A673 (cell line): ENCODE results near the gene TNIP3.

Experiments used
- EZH2 ChIP-seq: fragments of 200-600 bp; sonication (generic); IDR thresholded peaks from 2 replicates; pipeline ENCODE4 v1.6.1; 2017; ENCODE audit warnings: borderline replicate concordance, low read depth, mild to moderate bottlenecking, mixed read lengths, antibody characterized with exemption, low read length; ENCODE audit not compliant: poor library complexity, severe bottlenecking
- TF ChIP-seq, protein P1 (sequence below): fragments of 300-800, 200-600 bp; sonication (generic); conservative IDR thresholded peaks from 2 replicates; pipeline ENCODE4 v1.5.1; 2017; ENCODE audit warnings: low read depth, mild to moderate bottlenecking, antibody characterized with exemption, low read length, moderate library complexity, mixed read lengths

DNA sequence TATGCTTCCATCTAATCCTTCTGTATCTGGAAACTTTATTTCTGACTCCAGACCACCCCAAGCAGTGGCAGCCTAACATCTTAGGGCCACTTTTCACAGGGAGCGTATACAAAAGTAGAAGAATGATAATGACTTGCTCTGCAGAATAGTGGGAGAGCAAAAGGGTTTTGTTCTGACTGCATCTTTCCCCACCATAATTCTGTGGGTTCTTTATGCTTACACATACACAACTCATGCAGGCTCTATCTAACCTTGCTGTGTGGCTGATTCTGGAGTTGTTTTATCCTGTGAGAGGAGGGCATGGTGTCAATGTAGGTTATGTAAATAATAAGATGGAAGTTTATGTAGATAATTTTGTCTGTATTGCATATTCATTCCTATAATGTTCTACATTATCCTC, 49.4 kb downstream of the TNIP3 start:
- TF ChIP-seq, protein P1, sequence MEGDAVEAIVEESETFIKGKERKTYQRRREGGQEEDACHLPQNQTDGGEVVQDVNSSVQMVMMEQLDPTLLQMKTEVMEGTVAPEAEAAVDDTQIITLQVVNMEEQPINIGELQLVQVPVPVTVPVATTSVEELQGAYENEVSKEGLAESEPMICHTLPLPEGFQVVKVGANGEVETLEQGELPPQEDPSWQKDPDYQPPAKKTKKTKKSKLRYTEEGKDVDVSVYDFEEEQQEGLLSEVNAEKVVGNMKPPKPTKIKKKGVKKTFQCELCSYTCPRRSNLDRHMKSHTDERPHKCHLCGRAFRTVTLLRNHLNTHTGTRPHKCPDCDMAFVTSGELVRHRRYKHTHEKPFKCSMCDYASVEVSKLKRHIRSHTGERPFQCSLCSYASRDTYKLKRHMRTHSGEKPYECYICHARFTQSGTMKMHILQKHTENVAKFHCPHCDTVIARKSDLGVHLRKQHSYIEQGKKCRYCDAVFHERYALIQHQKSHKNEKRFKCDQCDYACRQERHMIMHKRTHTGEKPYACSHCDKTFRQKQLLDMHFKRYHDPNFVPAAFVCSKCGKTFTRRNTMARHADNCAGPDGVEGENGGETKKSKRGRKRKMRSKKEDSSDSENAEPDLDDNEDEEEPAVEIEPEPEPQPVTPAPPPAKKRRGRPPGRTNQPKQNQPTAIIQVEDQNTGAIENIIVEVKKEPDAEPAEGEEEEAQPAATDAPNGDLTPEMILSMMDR = no peak
- no peak for TF ChIP-seq EZH2
